K562 (cell line): ENCODE measurements around the gene UBE2L6. TPM values are rescaled to one million over a fixed set of nuclear protein-coding genes. Genes with fewer than 3 reads are reported as not detected.

Experiments
- CBX2 ChIP-seq: fragments of 200-600 bp; sonication (generic); IDR thresholded peaks from one replicate; pipeline ENCODE4 v1.6.1; 2012; ENCODE audit warnings: mild to moderate bottlenecking, low read length, inconsistent platforms; ENCODE audit not compliant: insufficient read depth, poor library complexity, severe bottlenecking
- CBX5 ChIP-seq: IDR thresholded peaks from 2 replicates; pipeline ENCODE4 v1.6.1; 2014; ENCODE audit warnings: low read depth, borderline replicate concordance
- CC2D1A ChIP-seq: fragments of 450-650 bp; IDR thresholded peaks from 2 replicates; pipeline ENCODE4 v1.6.1; 2017; ENCODE audit warnings: mild to moderate bottlenecking
- CHD1 ChIP-seq: fragments of 200-600 bp; sonication (generic); IDR thresholded peaks from one replicate; pipeline ENCODE4 v1.6.1; 2012; ENCODE audit warnings: mild to moderate bottlenecking, moderate library complexity, low read length, inconsistent platforms
- E2F5 ChIP-seq: sonication (generic); formaldehyde crosslinking; IDR thresholded peaks from 2 replicates; pipeline ENCODE4 v1.8.0; 2022; ENCODE audit warnings: mild to moderate bottlenecking, missing genetic modification reagents
- ELK3 ChIP-seq: fragments of 450-650 bp; formaldehyde crosslinking; IDR thresholded peaks from 2 replicates; pipeline ENCODE4 v1.4.0; 2020; ENCODE audit warnings: mild to moderate bottlenecking
- JUN ChIP-seq, 2 experiments: sonication (generic) in 1 of 2; formaldehyde crosslinking in 1 of 2; IDR thresholded peaks; 2 replicates each; pipeline versions ENCODE4 v1.6.1 to v1.8.0; 2012 to 2022; ENCODE audit warnings: borderline replicate concordance in 2 of 2, mild to moderate bottlenecking in 2 of 2, improper control_type of control experiment in 1 of 2, low read depth in 1 of 2, low read length in 1 of 2, missing genetic modification reagents in 1 of 2
- MTA2 ChIP-seq: fragments of 450-650 bp; IDR thresholded peaks from 2 replicates; pipeline ENCODE4 v1.6.1; 2016; ENCODE audit warnings: low read depth
- NCOA4 ChIP-seq: fragments of 450-650 bp; IDR thresholded peaks from 2 replicates; pipeline ENCODE4 v1.6.1; 2018; ENCODE audit warnings: mild to moderate bottlenecking; ENCODE audit not compliant: partially characterized antibody
- NFIC ChIP-seq: fragments of 450-650 bp; IDR thresholded peaks from 2 replicates; pipeline ENCODE4 v1.6.1; 2017; ENCODE audit warnings: mild to moderate bottlenecking, inconsistent platforms
- PHF8 ChIP-seq: fragments of 200-600 bp; sonication (generic); IDR thresholded peaks from 2 replicates; pipeline ENCODE4 v1.6.1; 2012; ENCODE audit warnings: mixed run types, mild to moderate bottlenecking, inconsistent platforms, low read length, moderate library complexity, borderline replicate concordance
- PHTF2 ChIP-seq: fragments of 250-450 bp; sonication (Bioruptor Pico); IDR thresholded peaks from 2 replicates; pipeline ENCODE4 v1.5.0; 2021; ENCODE audit warnings: mild to moderate bottlenecking
- POU5F1 ChIP-seq: fragments of 150-350 bp; IDR thresholded peaks from 2 replicates; pipeline ENCODE4 v1.6.1; 2014; ENCODE audit warnings: borderline replicate concordance, low read length, low read depth, mild to moderate bottlenecking; ENCODE audit not compliant: partially characterized antibody
- PURB ChIP-seq: sonication (generic); formaldehyde crosslinking; IDR thresholded peaks from 2 replicates; pipeline ENCODE4 v1.9.0; 2021; ENCODE audit warnings: low read depth, mild to moderate bottlenecking, missing genetic modification reagents
- RBM14 ChIP-seq: fragments of 200-400 bp; formaldehyde crosslinking; IDR thresholded peaks from 2 replicates; pipeline ENCODE4 v1.6.1; 2018; ENCODE audit warnings: low read depth, mild to moderate bottlenecking, low read length, moderate library complexity, borderline replicate concordance; ENCODE audit not compliant: insufficient read depth
- RCOR1 ChIP-seq, 2 experiments: IDR thresholded peaks; 2 replicates each; pipeline ENCODE4 v1.6.1; 2012; ENCODE audit warnings: low read depth in 2 of 2, low read length in 2 of 2, borderline replicate concordance in 1 of 2, improper control_type of control experiment in 1 of 2
- STAG1 ChIP-seq: sonication (generic); formaldehyde crosslinking; IDR thresholded peaks from 2 replicates; pipeline ENCODE4 v1.5.0; 2020; ENCODE audit warnings: missing genetic modification reagents, borderline replicate concordance
- TCF15 ChIP-seq: fragments of 250-450 bp; sonication (Bioruptor Pico); IDR thresholded peaks from 2 replicates; pipeline ENCODE4 v1.8.0; 2022; ENCODE audit warnings: moderate library complexity, mild to moderate bottlenecking, inconsistent platforms
- ZEB2 ChIP-seq: fragments of 450-650 bp; IDR thresholded peaks from 2 replicates; pipeline ENCODE4 v1.6.1; 2016
- ZNF140 ChIP-seq: fragments of 250-450 bp; sonication (Bioruptor Pico); IDR thresholded peaks from 2 replicates; pipeline ENCODE4 v1.8.0; 2021; ENCODE audit warnings: moderate library complexity, mild to moderate bottlenecking, inconsistent platforms
- ZNF197 ChIP-seq: fragments of 200-800 bp; sonication (Bioruptor generic); IDR thresholded peaks from 2 replicates; pipeline ENCODE4 v1.6.1; 2016; ENCODE audit warnings: low read depth, missing genetic modification characterization, missing compliant biosample characterization
- ZNF398 ChIP-seq: fragments of 250-450 bp; sonication (Bioruptor Pico); IDR thresholded peaks from 2 replicates; pipeline ENCODE4 v1.8.0; 2021; ENCODE audit warnings: moderate library complexity, mild to moderate bottlenecking, inconsistent platforms
- ZNF76 ChIP-seq: fragments of 250-450 bp; sonication (Bioruptor Pico); IDR thresholded peaks from 2 replicates; pipeline ENCODE4 v1.4.0; 2020; ENCODE audit warnings: mild to moderate bottlenecking, moderate library complexity, borderline replicate concordance
- polyA plus RNA-seq, 8 experiments: library from polyadenylated mRNA; depleted of rRNA in 4 of 8; stranded (reverse) in 5 of 8; unstranded in 3 of 8; fragments of >200 nt; fragmentation: Nextera tagmentation in 2 of 8; fragmentation: Illumina TruSeq in 1 of 8; extraction: Ambion mirVana in 2 of 8; extraction: Trizol in 1 of 8; gene quantifications; 2 replicates each; pipeline versions ENCODE4 v1.2.1 to v1.2.3, GENCODE V29; 2011 to 2014; ENCODE audit warnings: inconsistent platforms in 1 of 8, missing spikeins in 1 of 8
- total RNA-seq, 7 experiments: library from RNA; depleted of rRNA in 6 of 7; stranded (reverse); fragments of >200 nt in 6 of 7; fragmentation: Illumina TruSeq in 2 of 7; extraction: Trizol in 2 of 7; gene quantifications; 2 replicates each; pipeline versions ENCODE4 v1.2.1 to v1.2.3, GENCODE V29; 2011 to 2021; ENCODE audit warnings: low replicate concordance in 1 of 7

Gene UBE2L6
- total and polyA plus RNA-seq, 9 of the 15 experiments (the other 6 are each of a cell fraction or from before 2014, with no cell fraction given): 5.9 to 24.9 (median 9.7) TPM

GRCh38 chr11:57530596-57531507, 36.6 kb downstream of the UBE2L6 start, which contains the start of gene TIMM10 (continued):
- TF ChIP-seq ZNF140 (CRISPR knock-in tag) (no peak), PHF8 (peak; percentile 78; the same call in 1 of the 2 replicates), CHD1 (peak; percentile 49), JUN (IDR thresholded peaks at IDR 0.05; ENCODE audit: borderline replicate concordance, low read depth, low read length) (peak; percentile 54; the same call in 1 of the 2 replicates), JUN (CRISPR knock-in tag; IDR thresholded peaks at IDR 0.05; ENCODE audit: borderline replicate concordance) (no peak), CC2D1A (peak; percentile 12; the same call in 1 of the 2 replicates), TCF15 (CRISPR knock-in tag) (no peak), PURB (CRISPR knock-in tag) (no peak), RCOR1 (IDR thresholded peaks at IDR 0.05; ENCODE audit: borderline replicate concordance in 1 of 2, low read depth in 2 of 2, low read length in 2 of 2) (peak; percentile 61 to 90; a peak in 3 of 4 replicates), MTA2 (peak; percentile 71), POU5F1 (peak; percentile 43), NFIC (peak; percentile 81), ZNF197 (CRISPR knock-in tag) (peak; percentile 81; the same call in 1 of the 2 replicates), CBX2 (no peak), CBX5 (no peak), E2F5 (no peak), PHTF2 (CRISPR knock-in tag) (no peak), STAG1 (CRISPR knock-in tag) (no peak), ELK3 (CRISPR knock-in tag) (no peak), ZNF398 (CRISPR knock-in tag) (no peak), RBM14 (no peak), ZNF76 (no peak), NCOA4 (no peak), ZEB2 (peak; percentile 91)
